Lower lobe of right lung (tissue), 2 donors: ENCODE measurements around the gene CYTH4. TPM values are rescaled to one million over a fixed set of nuclear protein-coding genes. Genes with fewer than 3 reads are reported as not detected.

Experiments used
- ATAC-seq, 2 donors: fragments of 200-7000 bp; cut with Tn5 transposase; one replicate each; pipeline ENCODE4 v1.9.1; 2020 to 2022; ENCODE audit warnings: mild to moderate bottlenecking in 2 of 2, moderate library complexity in 2 of 2
- DNase-seq: peaks from one replicate; pipeline ENCODE4 v3.0.0-alpha.2; 2020
- H3K27ac ChIP-seq: fragments of 200-600 bp; one replicate; pipeline ENCODE4 v1.8.0; 2022
- H3K27me3 ChIP-seq: fragments of 200-600 bp; one replicate; pipeline ENCODE4 v1.8.0; 2022; ENCODE audit warnings: low read depth
- H3K36me3 ChIP-seq: fragments of 200-600 bp; one replicate; pipeline ENCODE4 v1.8.0; 2022; ENCODE audit warnings: mild to moderate bottlenecking
- H3K4me1 ChIP-seq: fragments of 200-600 bp; one replicate; pipeline ENCODE4 v1.8.0; 2022
- H3K4me3 ChIP-seq: fragments of 200-600 bp; one replicate; pipeline ENCODE4 v1.8.0; 2022; ENCODE audit warnings: mild to moderate bottlenecking
- H3K9me3 ChIP-seq: fragments of 200-600 bp; one replicate; pipeline ENCODE4 v1.8.0; 2022
- CTCF ChIP-seq: fragments of 200-600 bp; IDR thresholded peaks from one replicate; pipeline ENCODE4 v1.8.0; 2022; ENCODE audit warnings: antibody characterized with exemption, mild to moderate bottlenecking
- intact Hi-C: fragments of 100-400 bp; cut with DNase I; formaldehyde crosslinking; loops from one replicate; pipeline ENCODE4 v1.11.0; 2022
- total RNA-seq: library from RNA; stranded (reverse); fragmentation: NEBNext Ultra II Directional; extraction: Animal tissue kit (Norgen Biotek cat#: 25700); gene quantifications from one replicate; pipeline ENCODE4 v1.2.1, GENCODE V29; 2021
- donor health status: DM: no; HTN: yes; CAD: no; lungs with severe emphysema.

CYTH4 gene
- total RNA-seq, 1 donor from 2014 or later, result 45.4 TPM

GRCh38 chr22:37354670-37355069 lies 72.4 kb downstream of the CYTH4 start:
- no peaks in the 10 kb centered on the region for H3K9me3 ChIP-seq
- no peak for TF ChIP-seq CTCF
- intact Hi-C loops, result no loop called here
- no peaks in the 10 kb centered on the region for H3K4me1 ChIP-seq
- peaks cover 12% of the 10 kb centered on the region for H3K27me3 ChIP-seq
- no peak overlapping the region for H3K4me3 ChIP-seq
- no peaks in the 10 kb centered on the region for H3K36me3 ChIP-seq
- H3K27ac ChIP-seq, result no peak overlapping the region
- DNase-seq, result no peak
- ATAC-seq, result no peak

- no peak overlapping the region for H3K27ac ChIP-seq
- no peaks in the 10 kb centered on the region for H3K36me3 ChIP-seq
- no peak overlapping the region for H3K4me3 ChIP-seq
- no peak for DNase-seq
- H3K4me1 ChIP-seq, result no peaks in the 10 kb centered on the region
- intact Hi-C loops, result no loop called here
- no peak for TF ChIP-seq CTCF
- no peak for ATAC-seq
- H3K9me3 ChIP-seq, result no peaks in the 10 kb centered on the region
- peaks cover 12% of the 10 kb centered on the region for H3K27me3 ChIP-seq
These were observed 72.9 kb downstream of the CYTH4 start for GRCh38 chr22:37355174-37355573.

GRCh38 chr22:37356922-37357321 lies 74.6 kb downstream of the CYTH4 start:
- H3K4me1 ChIP-seq, result no peaks in the 10 kb centered on the region
- DNase-seq, result no peak
- no peaks in the 10 kb centered on the region for H3K9me3 ChIP-seq
- no peak for ATAC-seq
- no peak overlapping the region for H3K4me3 ChIP-seq
- H3K27ac ChIP-seq, result no peak overlapping the region
- intact Hi-C loops, result no loop called here
- H3K36me3 ChIP-seq, result no peaks in the 10 kb centered on the region
- H3K27me3 ChIP-seq, result peaks cover 12% of the 10 kb centered on the region
- TF ChIP-seq CTCF, result no peak

- no peak overlapping the region for H3K27ac ChIP-seq
- H3K27me3 ChIP-seq, result peaks cover 12% of the 10 kb centered on the region
- no peak overlapping the region for H3K4me3 ChIP-seq
- no peaks in the 10 kb centered on the region for H3K36me3 ChIP-seq
- intact Hi-C loops, result no loop called here
- H3K9me3 ChIP-seq, result no peaks in the 10 kb centered on the region
- no peak for TF ChIP-seq CTCF
- no peak for ATAC-seq
- DNase-seq, result no peak
- H3K4me1 ChIP-seq, result no peaks in the 10 kb centered on the region
These were observed 75.3 kb downstream of the CYTH4 start for GRCh38 chr22:37357446-37358075.

GRCh38 chr22:37358386-37358785 lies 76.1 kb downstream of the CYTH4 start:
- DNase-seq (no peak), ATAC-seq (no peak)
- no peak overlapping the region for H3K27ac ChIP-seq
- intact Hi-C loops, result no loop called here
- peaks cover 9% of the 10 kb centered on the region for H3K27me3 ChIP-seq
- H3K9me3 ChIP-seq, result no peaks in the 10 kb centered on the region
- no peaks in the 10 kb centered on the region for H3K36me3 ChIP-seq
- no peaks in the 10 kb centered on the region for H3K4me1 ChIP-seq
- TF ChIP-seq CTCF, result no peak
- H3K4me3 ChIP-seq, result no peak overlapping the region
